ENCODE data around the gene CCSER2.

CCSER2 gene

GRCh38 chr10:84499846-84500245, 171.5 kb downstream of the CCSER2 start:
- H3K27me3 ChIP-seq (ENCODE audit: control insufficient read depth in 1 of 2, insufficient read depth in 2 of 2, low read length in 2 of 2), result no peaks in the 10 kb centered on the region
- no peak overlapping the region for H3K27ac ChIP-seq (ENCODE audit: low read depth, low read length)
- H3K4me1 ChIP-seq (ENCODE audit: insufficient read depth, low read length), result no peaks in the 10 kb centered on the region
- H3K9me3 ChIP-seq (ENCODE audit: low read length), result no peaks in the 10 kb centered on the region
- H3K4me3 ChIP-seq (ENCODE audit: low read depth in 1 of 2, low read length in 2 of 2), result no peak overlapping the region
- H3K36me3 ChIP-seq (ENCODE audit: insufficient read depth, low read length), result no peaks in the 10 kb centered on the region
- no peak overlapping the region for H3K9ac ChIP-seq (ENCODE audit: low read length)

DNA sequence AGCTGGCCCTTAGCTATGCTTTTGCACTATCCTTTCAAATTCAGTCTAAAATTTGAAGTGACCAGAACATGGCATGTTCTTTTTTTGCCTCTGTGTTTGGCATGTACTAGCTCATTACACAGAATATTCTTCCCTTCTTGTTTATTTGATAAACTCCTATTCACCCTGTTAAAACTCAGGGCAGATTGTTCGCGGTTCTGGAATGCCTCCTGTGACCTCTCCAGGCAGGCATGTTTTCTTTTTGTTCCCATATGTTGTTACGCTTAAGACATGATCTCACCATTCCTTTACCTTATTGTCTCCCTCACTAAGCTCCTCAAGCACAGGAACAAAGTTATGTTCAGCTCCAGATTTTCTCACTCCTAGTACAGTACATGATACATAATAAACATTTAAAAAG, 181.7 kb downstream of the CCSER2 start:
- Histone ChIP-seq H3K27ac (ENCODE audit: low read depth, low read length) (no peak overlapping the region), H3K27me3 (ENCODE audit: control insufficient read depth in 1 of 2, insufficient read depth in 2 of 2, low read length in 2 of 2) (no peaks in the 10 kb centered on the region)

GRCh38 chr10:84511106-84511505, 182.7 kb downstream of the CCSER2 start:
- H3K27ac ChIP-seq (ENCODE audit: low read depth, low read length), result no peak overlapping the region
- H3K27me3 ChIP-seq (ENCODE audit: control insufficient read depth in 1 of 2, insufficient read depth in 2 of 2, low read length in 2 of 2), result no peaks in the 10 kb centered on the region
- no peak overlapping the region for H3K9ac ChIP-seq (ENCODE audit: low read length)
- H3K36me3 ChIP-seq (ENCODE audit: insufficient read depth, low read length), result peaks cover 16% of the 10 kb centered on the region
- no peaks in the 10 kb centered on the region for H3K9me3 ChIP-seq (ENCODE audit: low read length)
- no peak overlapping the region for H3K4me3 ChIP-seq (ENCODE audit: low read depth in 1 of 2, low read length in 2 of 2)
- H3K4me1 ChIP-seq (ENCODE audit: insufficient read depth, low read length), result no peaks in the 10 kb centered on the region

More for the DNA sequence above, 181.7 kb downstream of the CCSER2 start:
- Histone ChIP-seq H3K4me1 (ENCODE audit: insufficient read depth, low read length) (no peaks in the 10 kb centered on the region), H3K36me3 (ENCODE audit: insufficient read depth, low read length) (peaks cover 16% of the 10 kb centered on the region), H3K4me3 (ENCODE audit: low read depth in 1 of 2, low read length in 2 of 2) (no peak overlapping the region), H3K9me3 (ENCODE audit: low read length) (no peaks in the 10 kb centered on the region), H3K9ac (ENCODE audit: low read length) (no peak overlapping the region)

DNA sequence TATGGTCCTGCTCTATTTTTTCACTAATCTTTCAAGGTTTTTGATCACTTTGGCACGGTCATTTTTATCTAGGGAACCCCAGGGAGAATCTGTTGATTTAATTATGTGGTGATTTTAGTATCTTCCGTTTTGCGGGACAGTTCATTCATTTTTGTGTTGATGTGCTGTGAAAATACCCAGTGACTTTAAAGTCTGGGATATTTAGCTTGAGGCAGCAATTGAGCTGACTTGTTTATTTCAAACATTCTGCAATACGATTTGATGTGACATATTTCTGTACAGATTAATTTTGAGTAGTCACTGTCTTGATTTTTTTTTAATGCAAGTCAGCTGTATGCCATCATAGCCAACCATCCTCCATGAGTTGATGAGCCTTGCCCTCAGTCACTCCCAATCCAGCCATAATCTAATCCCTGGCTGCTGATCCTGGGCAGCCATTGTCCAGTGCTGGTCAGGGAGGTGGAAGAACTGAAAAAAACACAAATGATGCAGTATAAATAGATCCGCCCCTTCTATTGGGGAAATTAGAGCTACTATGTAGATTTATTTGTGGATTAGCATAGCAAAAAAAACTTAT, 183.4 kb downstream of the CCSER2 start:
- no peak overlapping the region for H3K4me3 ChIP-seq (ENCODE audit: low read depth in 1 of 2, low read length in 2 of 2)
- H3K4me1 ChIP-seq (ENCODE audit: insufficient read depth, low read length), result no peaks in the 10 kb centered on the region
- H3K27me3 ChIP-seq (ENCODE audit: control insufficient read depth in 1 of 2, insufficient read depth in 2 of 2, low read length in 2 of 2), result no peaks in the 10 kb centered on the region
- no peak overlapping the region for H3K9ac ChIP-seq (ENCODE audit: low read length)
- H3K36me3 ChIP-seq (ENCODE audit: insufficient read depth, low read length), result peaks cover 16% of the 10 kb centered on the region
- H3K9me3 ChIP-seq (ENCODE audit: low read length), result no peaks in the 10 kb centered on the region
- H3K27ac ChIP-seq (ENCODE audit: low read depth, low read length), result no peak overlapping the region

DNA sequence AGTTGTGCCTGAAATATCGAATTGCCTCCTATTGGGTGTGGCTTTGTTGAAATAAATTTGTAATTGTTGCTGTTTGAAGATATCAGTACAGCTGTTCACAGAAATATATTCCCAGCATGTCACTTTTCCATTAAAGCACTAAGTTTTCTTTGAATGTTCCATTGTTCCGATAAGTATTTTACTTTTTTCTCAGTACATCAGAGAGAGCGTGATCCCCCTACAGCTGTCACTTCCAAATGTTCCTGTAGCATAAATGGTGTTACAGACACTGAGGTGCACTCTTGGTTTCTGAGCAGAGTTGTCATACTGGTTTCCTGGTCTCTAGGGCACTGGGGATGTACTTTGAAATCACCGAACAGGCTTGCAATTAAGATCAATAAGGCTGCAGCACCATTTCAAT, 189.2 kb downstream of the CCSER2 start:
- peaks cover 16% of the 10 kb centered on the region for H3K36me3 ChIP-seq (ENCODE audit: insufficient read depth, low read length)
- no peaks in the 10 kb centered on the region for H3K9me3 ChIP-seq (ENCODE audit: low read length)
- no peak overlapping the region for H3K9ac ChIP-seq (ENCODE audit: low read length)
- no peaks in the 10 kb centered on the region for H3K4me1 ChIP-seq (ENCODE audit: insufficient read depth, low read length)
- H3K27me3 ChIP-seq (ENCODE audit: control insufficient read depth in 1 of 2, insufficient read depth in 2 of 2, low read length in 2 of 2), result no peaks in the 10 kb centered on the region
- H3K4me3 ChIP-seq (ENCODE audit: low read depth in 1 of 2, low read length in 2 of 2), result no peak overlapping the region
- H3K27ac ChIP-seq (ENCODE audit: low read depth, low read length), result no peak overlapping the region

DNA sequence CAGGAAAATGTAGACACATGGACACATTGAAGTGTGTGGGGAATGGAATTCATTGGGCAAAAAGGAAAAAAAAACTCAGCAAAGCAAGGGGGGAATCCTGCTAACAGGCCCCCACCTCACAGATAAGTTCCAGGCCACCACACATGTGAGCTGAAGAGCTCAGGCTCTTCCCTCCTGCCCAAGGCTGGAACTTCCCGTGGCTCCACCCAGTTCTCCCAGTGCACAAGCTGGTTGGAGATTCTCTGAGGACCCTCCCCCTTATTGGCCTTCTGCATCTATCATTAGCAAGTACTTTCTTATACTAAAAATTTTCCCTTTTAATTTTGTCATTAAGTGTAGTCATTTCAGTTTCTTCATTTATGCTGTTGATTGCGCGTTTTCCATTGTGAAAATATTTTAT, 190.8 kb downstream of the CCSER2 start:
- H3K27ac ChIP-seq (ENCODE audit: low read depth, low read length), result no peak overlapping the region
- peaks cover 9% of the 10 kb centered on the region for H3K4me1 ChIP-seq (ENCODE audit: insufficient read depth, low read length)
- no peak overlapping the region for H3K9ac ChIP-seq (ENCODE audit: low read length)
- H3K9me3 ChIP-seq (ENCODE audit: low read length), result no peaks in the 10 kb centered on the region
- no peaks in the 10 kb centered on the region for H3K27me3 ChIP-seq (ENCODE audit: control insufficient read depth in 1 of 2, insufficient read depth in 2 of 2, low read length in 2 of 2)
- H3K36me3 ChIP-seq (ENCODE audit: insufficient read depth, low read length), result peaks cover 7% of the 10 kb centered on the region
- H3K4me3 ChIP-seq (ENCODE audit: low read depth in 1 of 2, low read length in 2 of 2), result no peak overlapping the region

- Histone ChIP-seq H3K9me3 (ENCODE audit: low read length) (no peaks in the 10 kb centered on the region), H3K4me3 (ENCODE audit: low read depth in 1 of 2, low read length in 2 of 2) (no peak overlapping the region), H3K27ac (ENCODE audit: low read depth, low read length) (no peak overlapping the region), H3K9ac (ENCODE audit: low read length) (no peak overlapping the region), H3K4me1 (ENCODE audit: insufficient read depth, low read length) (peaks cover 9% of the 10 kb centered on the region), H3K27me3 (ENCODE audit: control insufficient read depth in 1 of 2, insufficient read depth in 2 of 2, low read length in 2 of 2) (no peaks in the 10 kb centered on the region), H3K36me3 (ENCODE audit: insufficient read depth, low read length) (no peaks in the 10 kb centered on the region)
Measured at GRCh38 chr10:84521013-84521412, 192.6 kb downstream of the CCSER2 start.

DNA sequence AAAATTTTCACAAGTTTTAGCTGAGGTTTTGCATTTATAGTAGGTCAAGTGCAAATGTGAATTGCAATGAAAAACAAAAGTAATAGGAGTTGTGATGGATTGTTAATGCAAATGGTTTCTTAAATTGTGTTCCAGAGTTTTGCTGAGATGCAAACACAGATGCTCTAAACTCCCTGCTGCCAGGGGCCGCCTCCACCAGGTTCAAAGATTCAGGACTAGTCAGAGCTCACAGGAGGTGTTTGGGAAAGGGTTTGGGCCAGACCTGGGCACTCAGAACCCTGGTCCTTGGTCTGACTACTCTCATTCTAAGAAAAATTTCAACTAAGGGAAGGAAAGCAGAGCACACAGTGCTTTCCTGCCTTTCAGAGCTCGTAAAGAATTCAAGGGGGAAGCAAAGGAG, 193.1 kb downstream of the CCSER2 start:
- H3K9ac ChIP-seq (ENCODE audit: low read length), result no peak overlapping the region
- H3K27me3 ChIP-seq (ENCODE audit: control insufficient read depth in 1 of 2, insufficient read depth in 2 of 2, low read length in 2 of 2), result no peaks in the 10 kb centered on the region
- H3K36me3 ChIP-seq (ENCODE audit: insufficient read depth, low read length), result no peaks in the 10 kb centered on the region
- peaks cover 9% of the 10 kb centered on the region for H3K4me1 ChIP-seq (ENCODE audit: insufficient read depth, low read length)
- H3K9me3 ChIP-seq (ENCODE audit: low read length), result no peaks in the 10 kb centered on the region
- H3K27ac ChIP-seq (ENCODE audit: low read depth, low read length), result no peak overlapping the region
- H3K4me3 ChIP-seq (ENCODE audit: low read depth in 1 of 2, low read length in 2 of 2), result no peak overlapping the region

- Histone ChIP-seq H3K9ac (ENCODE audit: low read length) (no peak overlapping the region), H3K27ac (ENCODE audit: low read depth, low read length) (no peak overlapping the region), H3K27me3 (ENCODE audit: control insufficient read depth in 1 of 2, insufficient read depth in 2 of 2, low read length in 2 of 2) (no peaks in the 10 kb centered on the region), H3K9me3 (ENCODE audit: low read length) (no peaks in the 10 kb centered on the region), H3K4me3 (ENCODE audit: low read depth in 1 of 2, low read length in 2 of 2) (no peak overlapping the region), H3K36me3 (ENCODE audit: insufficient read depth, low read length) (no peaks in the 10 kb centered on the region), H3K4me1 (ENCODE audit: insufficient read depth, low read length) (peaks cover 9% of the 10 kb centered on the region)
Measured at GRCh38 chr10:84522612-84523462, 194.4 kb downstream of the CCSER2 start.

DNA sequence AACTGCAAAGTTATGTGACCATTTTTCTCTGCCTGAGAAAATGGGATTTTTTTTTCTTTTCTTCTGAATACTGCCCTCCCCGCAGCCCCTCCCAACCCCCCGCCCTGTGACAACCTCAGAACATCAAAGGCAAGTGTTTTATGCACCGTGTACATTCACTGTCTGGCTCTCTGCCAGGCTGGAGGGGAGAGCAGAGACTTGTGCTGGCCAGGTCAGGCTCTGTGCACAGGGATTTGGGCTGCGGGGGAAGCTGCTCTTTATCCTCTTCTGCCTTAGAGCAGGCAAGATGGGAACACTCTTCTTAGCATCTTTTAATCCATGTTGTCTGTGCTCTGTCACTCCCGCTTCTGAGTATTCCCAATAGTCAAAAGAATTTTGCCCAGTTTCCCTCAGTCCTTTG, 195.1 kb downstream of the CCSER2 start:
- H3K9me3 ChIP-seq (ENCODE audit: low read length), result no peaks in the 10 kb centered on the region
- H3K4me1 ChIP-seq (ENCODE audit: insufficient read depth, low read length), result peaks cover 9% of the 10 kb centered on the region
- no peak overlapping the region for H3K4me3 ChIP-seq (ENCODE audit: low read depth in 1 of 2, low read length in 2 of 2)
- H3K36me3 ChIP-seq (ENCODE audit: insufficient read depth, low read length), result no peaks in the 10 kb centered on the region
- H3K27ac ChIP-seq (ENCODE audit: low read depth, low read length), result no peak overlapping the region
- H3K27me3 ChIP-seq (ENCODE audit: control insufficient read depth in 1 of 2, insufficient read depth in 2 of 2, low read length in 2 of 2), result no peaks in the 10 kb centered on the region
- no peak overlapping the region for H3K9ac ChIP-seq (ENCODE audit: low read length)

- Histone ChIP-seq H3K27me3 (ENCODE audit: control insufficient read depth in 1 of 2, insufficient read depth in 2 of 2, low read length in 2 of 2) (no peaks in the 10 kb centered on the region), H3K9ac (ENCODE audit: low read length) (no peak overlapping the region), H3K9me3 (ENCODE audit: low read length) (no peaks in the 10 kb centered on the region), H3K4me3 (ENCODE audit: low read depth in 1 of 2, low read length in 2 of 2) (no peak overlapping the region), H3K36me3 (ENCODE audit: insufficient read depth, low read length) (no peaks in the 10 kb centered on the region), H3K27ac (ENCODE audit: low read depth, low read length) (no peak overlapping the region), H3K4me1 (ENCODE audit: insufficient read depth, low read length) (peaks cover 9% of the 10 kb centered on the region)
Measured at GRCh38 chr10:84524435-84524834, 196.0 kb downstream of the CCSER2 start.
